HG03097 (cell line): ENCODE measurements around the gene CYTIP.
"Not testable (repeated sequence)": the region's sequence is repeated elsewhere in the genome, so short reads cannot be mapped to it uniquely, and the experiment has no call there.

Experiments
- ATAC-seq: cut with Tn5 transposase; IDR thresholded peaks from one replicate; pipeline ENCODE4 v1.9.1; 2021; ENCODE audit not compliant: unreplicated experiment, low FRiP score

Gene CYTIP

GRCh38 chr2:157427003-157427921, 16.6 kb downstream of the CYTIP start:
- ATAC-seq: no peak

- ATAC-seq: no peak
Measured at GRCh38 chr2:157426477-157426994, 17.4 kb downstream of the CYTIP start.

GRCh38 chr2:157424374-157424773, 19.5 kb downstream of the CYTIP start:
- no peak for ATAC-seq

GRCh38 chr2:157421964-157422363, 21.9 kb downstream of the CYTIP start:
- ATAC-seq: no peak

GRCh38 chr2:157421331-157421944, 22.5 kb downstream of the CYTIP start:
- no peak for ATAC-seq

GRCh38 chr2:157420771-157421323, 23.0 kb downstream of the CYTIP start:
- ATAC-seq: no peak

- ATAC-seq: no peak
Measured at GRCh38 chr2:157419031-157419575, 24.8 kb downstream of the CYTIP start.

GRCh38 chr2:157418239-157418641, 25.6 kb downstream of the CYTIP start:
- ATAC-seq: no peak

- ATAC-seq: no peak
Measured at GRCh38 chr2:157415591-157416101, 28.2 kb downstream of the CYTIP start.

- peak; percentile 12 for ATAC-seq
Measured at GRCh38 chr2:157414050-157414449, 29.8 kb downstream of the CYTIP start.

GRCh38 chr2:157413326-157414035, 30.4 kb downstream of the CYTIP start:
- peak; percentile 89 for ATAC-seq

GRCh38 chr2:157411624-157412336, 32.1 kb downstream of the CYTIP start:
- no peak for ATAC-seq

GRCh38 chr2:157405398-157405797, 38.5 kb downstream of the CYTIP start:
- ATAC-seq: not testable (repeated sequence)

- ATAC-seq: peak; percentile 99
Measured at GRCh38 chr2:157404363-157404762, 39.5 kb downstream of the CYTIP start.

- ATAC-seq: not testable (repeated sequence)
Measured at GRCh38 chr2:157402801-157403485, 40.9 kb downstream of the CYTIP start.

- no peak for ATAC-seq
Measured at GRCh38 chr2:157395811-157396210, 48.1 kb downstream of the CYTIP start.

GRCh38 chr2:157394928-157395327, 49.0 kb downstream of the CYTIP start:
- ATAC-seq: no peak

- no peak for ATAC-seq
Measured at GRCh38 chr2:157393348-157393747, 50.5 kb downstream of the CYTIP start.

GRCh38 chr2:157388827-157389226, 55.1 kb downstream of the CYTIP start:
- ATAC-seq: no peak
